D341Med (cell line): ENCODE measurements around the gene PKNOX2.

Source experiments
- DNase-seq: peaks from one replicate; pipeline ENCODE4 v3.0.0; 2012; ENCODE audit warnings: low spot score

The PKNOX2 gene

DNA sequence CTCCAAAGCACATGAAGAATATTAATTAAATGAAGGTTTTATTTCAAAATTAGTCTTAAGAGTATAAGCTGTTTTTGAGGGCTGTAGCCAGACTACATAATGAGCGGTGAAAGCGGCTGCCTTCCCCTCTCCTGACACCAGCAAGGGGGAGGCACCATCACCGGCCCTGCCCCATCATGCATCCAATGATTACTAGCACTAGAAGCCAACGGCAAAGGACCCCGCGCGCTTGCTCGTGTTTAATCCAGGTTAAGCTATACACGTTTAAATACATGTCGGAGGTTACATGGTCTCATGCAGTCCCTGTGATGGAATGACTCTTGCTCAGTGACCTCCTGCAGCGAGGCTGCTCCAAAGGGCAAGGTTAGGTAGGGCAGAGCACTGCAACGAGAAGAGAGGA is 281.2 kb downstream of the PKNOX2 start:
- no peak for DNase-seq

DNA sequence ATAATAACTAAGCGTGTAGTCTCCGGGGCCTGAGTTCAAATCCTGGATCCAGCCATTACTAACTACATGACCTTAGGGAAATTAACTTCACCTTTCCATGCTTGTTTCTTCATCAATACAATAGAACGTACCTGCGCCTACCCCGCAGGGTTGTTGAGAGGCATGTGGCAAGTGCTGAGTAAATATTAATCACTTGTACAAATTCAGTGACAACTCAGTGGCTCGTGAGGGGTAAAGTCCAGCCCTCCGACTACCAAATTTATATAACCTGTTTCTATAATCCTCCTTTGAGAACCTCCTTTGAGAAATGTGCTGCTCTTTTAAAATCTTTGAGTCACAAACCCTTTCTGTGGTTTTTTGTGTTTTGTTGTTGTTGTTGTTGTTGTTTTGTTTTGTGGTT is 281.7 kb downstream of the PKNOX2 start:
- DNase-seq: no peak

- DNase-seq: no peak
Observed at GRCh38 chr11:125447721-125448120, 283.2 kb downstream of the PKNOX2 start.

DNA sequence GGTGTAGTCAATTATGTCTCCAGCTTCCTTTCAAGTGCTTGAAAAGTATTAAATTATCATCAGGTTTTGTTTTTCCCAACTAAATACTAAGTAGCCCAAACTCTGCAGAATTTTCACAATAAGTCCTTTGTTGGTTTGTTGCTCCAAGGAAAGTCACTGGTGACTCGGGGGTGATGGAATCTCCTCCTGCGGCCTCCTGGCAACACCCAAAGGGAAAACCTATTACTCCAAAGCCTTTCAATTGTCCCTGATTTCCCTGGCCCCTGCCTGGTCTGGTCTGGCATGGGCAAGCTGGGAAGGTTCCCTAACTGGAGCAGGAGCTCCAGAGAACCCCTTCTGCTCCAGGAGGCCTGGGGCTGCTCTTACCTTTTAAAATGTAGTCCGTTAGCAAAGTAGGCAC is 283.6 kb downstream of the PKNOX2 start:
- DNase-seq: no peak

DNA sequence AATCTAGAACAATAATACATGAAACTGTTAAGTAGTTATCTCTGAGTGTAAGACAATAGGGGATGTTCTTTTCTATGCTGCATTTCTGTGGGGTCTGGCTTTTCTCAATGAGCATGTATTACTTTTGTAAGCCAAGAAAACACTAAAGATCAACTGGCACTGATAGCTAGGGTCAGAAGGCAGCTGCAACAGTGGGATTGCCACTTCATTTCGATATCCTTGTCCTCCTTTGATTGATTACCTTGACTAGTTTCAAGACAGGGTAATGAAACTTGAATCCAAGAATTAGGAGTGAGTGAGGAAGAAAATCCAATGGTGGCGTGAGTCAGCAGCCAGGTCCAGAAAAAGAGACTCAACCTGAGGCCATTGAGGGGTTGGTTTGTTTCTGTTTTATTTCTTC is 285.0 kb downstream of the PKNOX2 start:
- DNase-seq: no peak

DNA sequence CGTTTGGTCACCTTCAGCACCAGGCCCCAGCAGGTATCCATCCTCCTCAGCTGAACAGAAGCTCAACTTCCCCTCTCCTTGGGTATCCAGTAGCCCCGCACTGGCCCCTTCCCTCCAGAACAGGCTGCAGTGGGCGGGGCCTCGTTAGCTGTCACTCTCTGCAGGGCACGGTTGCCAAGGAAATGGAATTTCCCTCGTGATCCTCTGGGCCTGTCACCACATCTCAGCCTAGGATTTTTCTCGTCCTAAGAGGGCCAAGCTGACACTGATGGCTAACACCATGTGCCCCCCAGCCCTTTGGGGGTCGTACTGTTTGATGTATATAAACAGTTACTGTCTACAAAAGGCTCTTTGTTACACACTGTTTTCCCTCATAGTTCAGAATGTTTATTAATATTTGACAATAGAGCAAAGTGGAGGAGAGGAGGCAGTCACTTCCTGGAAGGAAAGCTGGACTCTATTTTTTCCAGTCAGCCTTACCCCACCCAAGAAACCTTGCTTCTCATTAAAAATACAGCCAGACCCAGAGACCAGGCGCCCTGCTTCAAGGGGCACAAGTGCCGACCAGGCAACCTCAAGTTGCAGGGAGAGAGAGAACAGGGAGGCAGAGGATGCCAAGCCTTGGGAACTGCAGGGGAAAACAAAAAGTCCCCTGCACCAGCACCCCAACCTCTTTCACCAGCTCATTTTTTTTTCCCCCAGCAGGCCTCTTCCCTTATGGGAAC is 287.0 kb downstream of the PKNOX2 start:
- DNase-seq: no peak

DNA sequence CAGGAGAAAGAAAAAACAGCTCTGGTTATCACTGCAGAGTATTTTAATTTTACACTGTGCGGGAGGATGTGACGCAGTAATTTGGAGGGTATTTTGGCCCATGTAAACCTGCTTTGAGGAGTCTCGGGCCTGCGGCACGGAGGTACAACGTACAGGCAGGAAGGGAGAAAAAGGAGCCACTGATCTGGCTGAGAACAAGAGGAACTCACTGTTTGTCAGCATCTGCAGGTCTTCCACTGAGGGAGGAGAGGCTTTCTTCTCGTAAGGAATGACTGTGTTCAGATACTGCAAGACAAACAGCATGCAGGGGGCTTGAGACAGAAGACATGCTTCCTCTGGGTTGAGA is 287.5 kb downstream of the PKNOX2 start:
- no peak for DNase-seq

- no peak for DNase-seq
Observed at GRCh38 chr11:125454047-125454446, 289.5 kb downstream of the PKNOX2 start.

DNA sequence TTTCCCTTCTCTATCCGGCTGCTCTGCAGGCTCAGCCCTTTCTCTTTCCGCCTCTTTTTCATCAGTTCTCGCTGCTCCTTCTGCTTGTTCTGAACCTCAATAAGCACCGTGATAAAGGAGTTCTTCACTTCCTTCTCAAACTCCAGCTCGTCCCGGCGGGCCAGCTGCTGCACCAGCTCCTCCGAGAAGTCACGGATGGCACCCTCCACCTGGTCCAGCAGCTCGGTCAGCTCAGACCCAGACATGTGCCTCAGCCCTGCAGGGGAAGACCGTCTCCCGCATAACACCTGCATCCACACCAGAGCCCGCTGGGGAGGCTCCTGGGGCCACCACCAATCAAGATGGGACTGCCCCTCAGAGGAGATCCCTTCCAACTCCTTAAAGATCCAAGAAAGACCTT is 291.3 kb downstream of the PKNOX2 start:
- DNase-seq: no peak

GRCh38 chr11:125457814-125458343 is 293.3 kb downstream of the PKNOX2 start:
- no peak for DNase-seq

GRCh38 chr11:125460275-125460674 is 295.7 kb downstream of the PKNOX2 start:
- no peak for DNase-seq

- no peak for DNase-seq
Observed at GRCh38 chr11:125463590-125464269, 299.2 kb downstream of the PKNOX2 start.

DNA sequence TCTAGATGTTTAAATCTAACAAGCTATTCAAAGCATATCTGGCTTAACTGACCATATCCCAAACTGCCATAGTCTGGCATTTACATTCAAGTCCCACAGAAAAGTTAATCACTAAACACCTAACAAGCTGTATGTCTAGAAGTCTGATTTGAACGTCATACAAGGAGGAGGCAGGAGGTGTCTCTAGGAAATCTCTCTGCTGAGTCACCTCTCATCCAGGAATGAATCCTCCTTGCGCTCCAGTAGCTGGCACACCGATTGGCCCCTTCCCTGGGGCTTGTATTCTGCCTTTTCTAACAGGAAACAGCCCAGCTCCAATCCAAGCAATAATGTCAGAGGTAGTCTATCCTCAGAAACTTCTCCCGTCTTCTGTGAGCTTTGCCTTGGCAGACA is 299.7 kb downstream of the PKNOX2 start:
- no peak for DNase-seq

- no peak for DNase-seq
Observed at GRCh38 chr11:125464666-125465065, 300.1 kb downstream of the PKNOX2 start.

DNA sequence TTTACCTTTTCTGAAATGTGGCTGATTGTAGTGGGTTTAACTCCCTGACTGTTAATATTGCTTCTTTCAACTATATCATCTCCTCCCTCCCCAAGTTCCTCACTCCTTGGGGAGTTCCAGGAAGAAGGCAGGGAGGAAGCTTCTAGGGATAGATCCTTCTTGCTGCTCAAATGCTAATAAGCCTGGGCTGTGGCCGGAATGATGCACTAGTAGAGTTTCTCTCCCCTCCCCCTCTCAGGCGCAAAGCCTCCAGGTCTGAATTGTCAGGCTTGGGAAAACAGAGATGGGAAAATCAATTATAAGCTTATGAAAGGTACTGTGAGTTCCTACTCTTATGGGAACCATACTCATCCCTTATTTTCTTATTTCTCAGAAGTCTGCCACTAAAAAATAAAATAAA is 300.7 kb downstream of the PKNOX2 start:
- no peak for DNase-seq

GRCh38 chr11:125465701-125466100 is 301.1 kb downstream of the PKNOX2 start:
- no peak for DNase-seq

DNA sequence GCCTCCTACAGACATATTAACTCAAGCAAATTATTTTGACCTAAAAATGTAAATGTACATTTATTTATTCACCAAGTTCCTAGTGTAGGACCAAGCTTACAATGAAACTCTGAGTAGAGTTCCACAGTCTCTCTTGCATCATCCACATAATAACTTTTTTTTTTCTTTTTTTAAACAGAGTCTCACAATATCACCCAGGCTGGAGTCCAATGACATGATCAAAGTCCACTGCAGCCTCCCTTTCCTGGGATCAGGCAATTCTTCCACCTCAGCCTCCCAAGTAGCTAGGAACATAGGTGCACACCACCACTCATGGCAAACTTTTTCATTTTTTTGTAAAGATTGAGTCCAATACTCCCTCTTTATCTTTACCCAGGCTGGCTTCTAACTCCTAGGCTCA is 303.5 kb downstream of the PKNOX2 start:
- DNase-seq: no peak

DNA sequence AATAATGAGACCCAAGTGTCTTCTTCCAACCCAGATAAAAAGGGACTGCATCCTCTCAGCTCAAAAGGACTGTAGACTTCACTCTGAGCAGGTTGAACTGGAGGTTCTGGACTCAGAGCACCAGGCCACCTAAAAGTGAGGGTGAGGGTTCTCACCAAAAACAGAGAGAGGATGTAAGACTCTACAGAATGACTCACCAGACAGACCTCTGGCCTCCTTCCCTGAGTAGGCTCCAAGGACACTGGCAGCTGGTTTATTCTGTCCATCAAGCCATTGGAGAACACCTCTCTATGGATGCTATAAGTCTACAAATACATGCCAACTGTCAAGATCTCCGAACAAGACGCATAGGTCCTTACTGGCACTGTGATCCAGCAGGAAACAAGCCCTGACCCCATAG is 304.3 kb downstream of the PKNOX2 start:
- DNase-seq: no peak

- DNase-seq: no peak
Observed at GRCh38 chr11:125470355-125470754, 305.8 kb downstream of the PKNOX2 start.

DNA sequence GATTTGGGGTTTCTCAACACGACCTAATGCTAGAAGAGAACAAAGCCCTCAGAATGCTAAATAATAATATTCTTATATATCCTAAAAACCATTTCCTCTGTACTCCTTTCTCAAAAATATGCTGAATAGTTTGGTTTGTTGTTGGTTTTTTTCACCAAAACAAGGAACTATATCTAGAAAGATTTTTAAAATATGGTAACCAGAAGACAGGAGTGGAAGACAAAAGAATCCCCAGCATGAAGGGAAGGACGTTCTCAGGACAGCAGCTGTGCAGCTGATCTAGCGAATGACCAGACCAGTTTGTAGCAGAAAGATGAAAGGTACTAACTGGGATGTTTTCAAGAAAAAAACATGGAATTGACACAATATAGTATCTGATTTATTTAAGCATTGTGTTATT is 312.2 kb downstream of the PKNOX2 start:
- no peak for DNase-seq

GRCh38 chr11:125479137-125479536 is 314.6 kb downstream of the PKNOX2 start:
- no peak for DNase-seq

- no peak for DNase-seq
Observed at GRCh38 chr11:125481531-125481930, 317.0 kb downstream of the PKNOX2 start.
